ENCODE data around the gene LRRFIP2.
"Not testable (repeated sequence)": the region's sequence is repeated elsewhere in the genome, so short reads cannot be mapped to it uniquely, and the experiment has no call there.

Gene LRRFIP2

DNA sequence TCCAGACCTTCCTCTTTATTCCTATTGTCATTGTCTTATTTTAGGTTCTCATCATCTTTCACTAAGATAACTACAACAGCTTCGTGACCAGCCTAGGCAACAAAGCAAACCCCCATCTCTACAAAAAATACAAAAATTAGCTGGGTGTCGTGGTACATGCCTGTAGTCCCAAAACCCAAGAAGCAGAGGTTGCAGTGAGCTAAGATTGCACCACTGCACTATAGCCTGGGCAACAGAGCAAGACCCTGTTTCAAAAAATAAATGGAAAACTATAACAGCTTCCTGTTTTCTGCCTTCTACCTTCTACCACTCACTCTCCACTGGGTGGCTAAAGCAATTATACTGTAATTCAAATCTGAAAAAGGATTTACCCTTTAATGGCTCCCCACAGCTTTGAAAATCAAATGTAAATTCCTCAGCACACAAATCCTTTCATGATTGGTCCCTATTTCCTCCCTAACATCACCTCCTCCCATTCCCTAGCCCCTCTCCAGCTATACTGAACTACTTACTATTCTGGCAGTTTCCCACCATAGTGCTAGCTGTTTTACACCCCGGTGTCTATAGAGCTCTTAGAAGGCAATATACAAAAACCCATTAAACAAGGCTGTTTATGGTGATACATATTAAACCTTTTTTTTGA lies 33.4 kb downstream of the LRRFIP2 start:
- DNase-seq = no peak

- DNase-seq = no peak
Measured at GRCh38 chr3:37139567-37140052, 34.8 kb downstream of the LRRFIP2 start.

DNA sequence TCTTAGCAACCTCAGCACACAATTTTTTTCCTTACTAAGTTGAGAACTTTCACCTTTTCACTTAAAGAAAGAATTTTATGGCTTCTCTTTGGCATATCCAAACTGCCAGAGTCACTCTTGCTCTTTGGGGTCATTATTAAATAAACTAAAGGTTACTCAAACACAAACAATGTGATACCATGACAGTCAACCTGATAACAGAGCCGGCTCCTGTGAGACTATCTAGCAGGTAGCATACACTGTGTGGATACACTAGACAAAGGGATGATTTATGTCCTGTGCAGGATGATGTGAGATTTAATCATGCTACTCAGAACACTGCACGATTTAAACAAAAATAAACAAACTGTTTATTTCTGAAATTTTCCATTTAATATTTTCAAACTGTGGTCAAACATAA lies 35.6 kb downstream of the LRRFIP2 start:
- DNase-seq = no peak

DNA sequence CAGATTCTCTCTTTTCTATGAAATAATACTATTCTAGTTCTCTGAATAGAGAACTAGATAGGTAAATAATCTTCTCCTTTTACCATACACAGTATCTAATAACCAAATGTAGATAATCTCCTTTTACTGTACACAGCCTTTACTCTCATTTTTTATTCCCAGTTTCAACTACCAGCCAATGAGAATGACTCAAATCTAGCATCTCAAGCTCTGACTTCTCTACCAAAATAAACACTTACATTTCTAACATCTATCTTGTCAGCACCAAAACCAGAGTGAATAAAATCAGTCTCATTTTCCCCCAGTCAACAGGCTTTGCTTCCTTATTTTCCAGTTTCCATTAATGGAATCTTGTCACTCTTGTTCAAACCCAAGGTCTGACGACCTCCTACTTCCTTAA lies 36.9 kb downstream of the LRRFIP2 start:
- DNase-seq = no peak

DNA sequence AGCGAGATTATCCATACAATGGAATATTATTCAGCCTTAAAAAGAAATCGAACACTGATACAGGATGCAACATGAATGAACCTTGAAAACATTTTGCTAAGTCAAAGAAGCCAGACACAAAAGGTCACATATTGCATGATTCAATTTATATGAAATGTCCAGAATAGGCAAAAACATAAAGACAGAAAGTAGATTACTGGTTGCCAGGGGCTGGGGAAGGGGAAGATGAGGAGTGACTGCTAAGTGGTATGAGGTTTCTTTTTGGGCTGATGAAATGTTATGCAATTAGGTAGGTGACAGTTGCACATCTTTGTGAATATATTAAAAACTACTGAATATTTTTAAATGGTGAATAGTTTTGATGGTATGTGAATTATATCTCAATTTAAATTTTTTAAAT lies 38.3 kb downstream of the LRRFIP2 start:
- no peak for DNase-seq

- no peak for DNase-seq
Measured at GRCh38 chr3:37135561-37135960, 38.8 kb downstream of the LRRFIP2 start.

DNA sequence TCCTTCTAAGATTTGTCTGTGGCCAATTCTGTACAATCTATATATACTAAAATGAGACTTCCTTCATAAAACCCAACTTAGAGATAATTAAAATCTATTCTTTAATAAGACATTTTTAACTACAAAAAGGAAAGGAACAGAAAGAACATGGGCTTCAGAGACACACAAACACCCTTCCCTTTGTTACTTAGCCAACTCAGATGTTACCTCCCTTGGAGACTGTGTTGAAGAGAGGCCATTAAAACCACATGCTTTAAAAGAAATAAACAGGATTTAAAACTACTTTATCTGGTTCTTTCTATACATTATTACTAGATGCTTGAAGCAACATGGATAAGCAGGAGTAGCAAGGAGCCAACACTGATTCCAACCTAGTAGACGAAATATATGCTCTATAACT lies 42.0 kb downstream of the LRRFIP2 start:
- no peak for DNase-seq

GRCh38 chr3:37131860-37132144 lies 42.6 kb downstream of the LRRFIP2 start:
- no peak for DNase-seq

GRCh38 chr3:37130984-37131859 lies 43.2 kb downstream of the LRRFIP2 start:
- no peak for DNase-seq

DNA sequence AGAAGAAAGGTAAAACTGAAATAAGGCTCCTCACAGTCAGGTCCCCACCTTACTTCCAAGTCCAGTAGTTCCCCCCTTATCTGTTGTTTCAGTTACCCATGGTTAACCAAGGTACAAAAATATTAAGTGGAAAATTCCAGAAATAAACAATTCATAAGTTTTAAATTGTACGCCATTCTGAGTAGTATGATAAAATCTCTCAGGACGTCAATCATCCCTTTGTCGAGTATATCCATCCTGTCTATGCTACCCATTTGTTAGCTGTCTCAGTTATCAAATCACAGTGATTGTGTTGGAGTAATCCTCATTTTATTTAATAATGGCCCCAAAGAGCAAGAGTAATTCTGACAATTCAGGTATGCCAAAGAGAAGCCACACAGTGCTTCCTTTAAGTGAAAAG lies 43.9 kb downstream of the LRRFIP2 start:
- DNase-seq = no peak

DNA sequence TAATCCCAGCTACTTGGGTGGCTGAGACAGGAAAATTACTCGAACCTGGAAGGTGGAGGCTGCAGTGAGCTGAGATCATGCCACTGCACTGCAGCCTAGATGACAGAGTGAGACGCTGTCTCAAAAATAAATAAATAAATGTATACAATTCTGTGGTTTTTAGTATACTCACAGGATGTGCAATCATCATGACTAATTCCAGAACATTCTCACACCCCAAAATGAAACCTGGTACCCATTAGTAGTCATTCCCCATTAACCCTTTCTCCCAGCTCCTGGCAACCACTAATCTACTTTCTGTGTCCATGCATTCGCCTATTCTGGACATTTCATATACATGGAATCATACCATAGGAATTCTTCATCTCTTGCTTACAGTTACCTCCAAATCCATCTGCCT lies 44.5 kb downstream of the LRRFIP2 start:
- DNase-seq = no peak

DNA sequence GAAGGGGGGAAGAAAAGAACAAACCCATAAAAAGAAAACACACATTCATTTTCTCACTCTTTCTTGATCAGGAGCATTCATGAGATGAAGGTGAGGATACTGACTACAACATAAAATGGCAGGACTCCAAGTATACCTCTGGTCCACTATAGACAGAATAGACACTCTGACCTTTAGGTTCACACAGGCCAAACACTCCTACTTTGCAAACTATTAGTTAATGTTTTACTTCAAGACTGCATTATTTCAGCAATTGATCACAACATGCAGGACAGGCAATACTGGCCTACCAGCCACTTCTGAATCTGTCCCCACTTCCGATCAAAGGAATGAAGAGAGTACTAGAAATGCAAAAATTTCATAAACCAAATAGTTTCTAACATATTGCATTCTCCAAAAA lies 47.0 kb downstream of the LRRFIP2 start:
- DNase-seq = no peak

DNA sequence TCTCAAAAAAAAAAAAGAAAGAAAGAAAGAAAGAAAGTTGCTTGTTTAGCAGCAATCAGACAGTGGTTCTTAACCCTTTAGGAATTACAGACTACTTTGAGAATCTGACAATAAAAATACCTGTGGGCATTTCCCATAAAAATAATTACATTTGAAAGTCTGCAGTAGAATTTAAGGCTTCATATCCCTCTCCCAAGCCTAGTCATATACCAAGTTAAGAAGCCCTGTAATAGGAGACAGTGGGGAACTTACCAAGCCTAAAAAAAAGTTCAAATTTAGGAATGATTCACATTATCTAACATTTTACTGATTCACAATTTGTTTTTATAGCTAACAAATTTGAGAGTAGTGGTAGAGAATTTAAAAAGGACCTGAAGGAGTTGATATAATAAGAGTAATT lies 47.5 kb downstream of the LRRFIP2 start:
- no peak for DNase-seq

DNA sequence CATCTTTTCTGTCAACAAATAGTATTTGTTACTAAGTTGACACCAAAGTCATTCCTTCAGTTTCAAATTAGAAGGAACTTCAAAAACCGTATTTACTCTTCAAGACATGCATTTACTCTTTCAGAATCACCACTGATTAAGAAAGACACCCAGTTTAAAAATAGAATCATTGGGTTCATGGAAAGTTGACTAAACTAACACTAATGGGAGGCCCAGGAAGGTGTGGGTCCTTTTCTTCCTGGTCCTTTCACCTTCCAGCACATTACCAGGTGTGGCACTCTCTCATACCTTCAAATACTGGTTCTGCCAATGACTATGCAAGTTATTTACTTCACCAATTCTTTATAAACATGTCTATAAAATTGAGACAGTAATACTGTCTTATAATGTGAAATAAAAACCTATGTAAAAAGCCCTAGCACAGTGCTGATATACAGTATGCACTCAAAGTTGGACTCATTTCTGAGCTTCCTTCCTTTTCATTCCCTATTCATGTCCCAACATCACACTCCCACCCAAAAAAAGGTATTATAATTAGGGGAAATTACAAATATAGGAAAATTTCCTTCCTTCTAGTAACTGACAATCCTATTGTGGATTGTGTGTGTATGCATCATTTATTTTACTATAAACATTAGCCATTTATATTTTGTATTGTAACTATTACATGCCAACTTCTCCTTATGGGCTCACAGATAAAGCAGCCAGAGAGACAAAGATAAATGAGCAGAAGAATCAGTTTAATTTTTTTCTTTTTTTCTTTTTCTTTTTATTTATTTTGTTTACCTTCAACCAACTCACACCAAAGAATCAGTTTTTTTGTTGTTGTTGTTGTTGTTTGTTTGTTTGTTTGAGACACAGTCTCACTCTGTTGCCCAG lies 48.9 kb downstream of the LRRFIP2 start:
- no peak for DNase-seq

GRCh38 chr3:37124435-37124834 lies 49.9 kb downstream of the LRRFIP2 start:
- DNase-seq = no peak

- DNase-seq = no peak
Measured at GRCh38 chr3:37123292-37123691, 51.1 kb downstream of the LRRFIP2 start.

DNA sequence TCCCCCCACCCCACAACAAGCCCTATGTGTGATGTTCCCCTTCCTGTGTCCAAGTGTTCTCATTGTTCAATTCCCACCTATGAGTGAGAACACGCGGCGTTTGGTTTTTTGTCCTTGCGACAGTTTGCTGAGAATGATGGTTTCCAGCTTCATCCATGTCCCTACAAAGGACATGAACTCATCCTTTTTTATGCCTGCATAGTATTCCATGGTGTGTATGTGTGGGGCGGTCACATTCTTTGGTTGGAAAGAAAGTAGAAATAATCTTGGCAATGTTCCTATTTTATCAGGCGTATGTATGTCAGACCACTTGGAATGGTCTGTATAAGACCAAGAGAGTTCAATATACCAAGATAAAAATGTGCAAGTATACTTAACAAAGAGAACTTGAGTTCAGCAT lies 52.3 kb downstream of the LRRFIP2 start:
- DNase-seq = not testable (repeated sequence)

- no peak for DNase-seq
Measured at GRCh38 chr3:37118163-37118562, 56.2 kb downstream of the LRRFIP2 start.

GRCh38 chr3:37117548-37117947 lies 56.8 kb downstream of the LRRFIP2 start:
- no peak for DNase-seq

GRCh38 chr3:37116998-37117397 lies 57.4 kb downstream of the LRRFIP2 start:
- DNase-seq = no peak

- DNase-seq = no peak
Measured at GRCh38 chr3:37115446-37115845, 58.9 kb downstream of the LRRFIP2 start.

- no peak for DNase-seq
Measured at GRCh38 chr3:37114251-37115145, 59.9 kb downstream of the LRRFIP2 start.

- no peak for DNase-seq
Measured at GRCh38 chr3:37112987-37113386, 61.4 kb downstream of the LRRFIP2 start.
